Esophagus squamous epithelium (tissue), 4 donors: ENCODE results near the gene TOP2B.

Source experiments
- CTCF ChIP-seq, 6 experiments: fragments of 450-650 bp in 4 of 6; fragments of 200-600 bp in 2 of 6; sonication (generic) in 2 of 6; IDR thresholded peaks; one replicate each; pipeline ENCODE4 v1.5.1; 2016 to 2019; ENCODE audit warnings: antibody characterized with exemption in 6 of 6, mild to moderate bottlenecking in 4 of 6, moderate library complexity in 4 of 6
- POLR2A ChIP-seq, 4 donors: fragments of 450-650 bp; IDR thresholded peaks; one replicate each; pipeline ENCODE4 v1.6.1; 2017; ENCODE audit warnings: antibody characterized with exemption in 4 of 4, mild to moderate bottlenecking in 4 of 4, moderate library complexity in 3 of 4

- peak; percentile 54 to 93 (median 81) for TF ChIP-seq CTCF (IDR thresholded peaks at IDR 0.05)
- TF ChIP-seq POLR2A (IDR thresholded peaks at IDR 0.05): no peak
These were observed 70.7 kb downstream of the TOP2B start for GRCh38 chr3:25594007-25594502.
